GM12891 (cell line): ENCODE results near the gene NKAIN4.

Source experiments
- POLR2A ChIP-seq: IDR thresholded peaks from 2 replicates; pipeline ENCODE4 v1.6.1; 2011; ENCODE audit warnings: low read depth, low read length, control low read depth
- TAF1 ChIP-seq: IDR thresholded peaks from 2 replicates; pipeline ENCODE4 v1.6.1; 2011; ENCODE audit warnings: low read depth, low read length, control low read depth

- no peak for TF ChIP-seq POLR2A
- no peak for TF ChIP-seq TAF1
Observed at GRCh38 chr20:63295018-63295417, 40.8 kb upstream of the NKAIN4 start.
